ENCODE data around the gene OR10G8.

OR10G8 gene

GRCh38 chr11:124078591-124078990, 52.0 kb downstream of the OR10G8 start:
- no peak for DNase-seq

DNA sequence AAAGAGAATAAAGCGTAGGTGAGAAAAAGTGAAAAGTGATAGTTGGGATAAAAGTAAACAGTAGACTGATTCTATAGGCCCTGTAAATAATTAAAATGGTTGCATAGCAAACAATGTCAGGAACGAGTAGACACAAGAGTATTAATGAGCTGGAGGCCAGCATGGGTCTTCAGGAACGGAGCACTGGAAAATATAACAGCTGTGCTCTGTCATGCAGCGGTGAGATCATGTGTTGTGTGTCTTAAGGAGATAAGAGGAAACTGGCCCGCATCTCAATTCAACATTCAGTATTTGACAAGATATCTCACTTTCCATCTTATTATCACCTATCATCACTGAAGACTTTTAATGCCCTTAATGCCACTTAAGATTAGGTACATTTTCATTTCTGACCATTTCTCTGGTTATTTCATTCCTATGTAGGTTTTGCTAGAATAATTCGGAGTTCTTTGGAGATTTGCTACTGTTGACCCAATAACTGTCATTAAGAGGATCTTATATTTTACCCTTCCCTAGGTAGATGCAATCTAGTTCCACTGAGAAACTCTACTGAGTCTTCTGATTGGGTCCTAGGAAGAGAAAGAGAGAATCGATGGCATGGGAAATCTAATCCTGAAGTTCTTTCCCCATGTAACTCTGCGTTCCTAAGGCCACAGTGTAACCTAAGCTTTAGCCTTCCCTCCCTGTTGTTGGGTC, 53.2 kb downstream of the OR10G8 start:
- no peak for DNase-seq
